Breast epithelium (tissue), 3 donors: ENCODE data around the gene DHX35.

Source experiments
- CTCF ChIP-seq, 3 donors: fragments of 450-650 bp; IDR thresholded peaks; one replicate each; pipeline ENCODE4 v1.5.1; 2016 to 2017; ENCODE audit warnings: antibody characterized with exemption in 3 of 3, mild to moderate bottlenecking in 3 of 3, moderate library complexity in 3 of 3
- POLR2A ChIP-seq: fragments of 450-650 bp; IDR thresholded peaks from one replicate; pipeline ENCODE4 v1.6.1; 2016; ENCODE audit warnings: antibody characterized with exemption, mild to moderate bottlenecking, moderate library complexity
- POLR2AphosphoS5 ChIP-seq, 3 donors: sonication (generic); formaldehyde crosslinking; IDR thresholded peaks; one replicate each; pipeline ENCODE4 v1.6.1; 2017; ENCODE audit warnings: antibody characterized with exemption in 3 of 3

- TF ChIP-seq CTCF (IDR thresholded peaks at IDR 0.05) = no peak
- TF ChIP-seq POLR2A = no peak
- TF ChIP-seq POLR2AphosphoS5 (IDR thresholded peaks at IDR 0.05) = no peak
Measured at GRCh38 chr20:38999217-38999616, 37.1 kb downstream of the DHX35 start.
